H1 (cell line): Measurements from ENCODE around the gene ACOT2. TPM values are rescaled to one million over a fixed set of nuclear protein-coding genes. Genes with fewer than 3 reads are reported as not detected.

Source experiments
- CTCF ChIA-PET: fragments of 300-600 bp; sonication (Branson Sonifier 250); formaldehyde crosslinking; loops from one replicate; lab custom pipeline; 2021; ENCODE audit not compliant: partially characterized antibody; lab: Charles Lee
- POLR2A ChIA-PET: fragments of 300-600 bp; sonication (Branson Sonifier 250); formaldehyde crosslinking; loops from one replicate; lab custom pipeline; 2021; ENCODE audit warnings: inconsistent platforms; ENCODE audit not compliant: partially characterized antibody; lab: Charles Lee
- DNase-seq, 2 experiments: peaks; one replicate each; pipeline versions ENCODE4 v3.0.0 to v3.0.0-alpha.2; 2010 to 2022; ENCODE audit warnings: low spot score in 2 of 2, low read depth in 1 of 2, mixed read lengths in 1 of 2
- FAIRE-seq: peaks from 2 replicates; lab custom pipeline; 2011; peaks lifted over from hg19 to GRCh38; lab: Jason Lieb, UNC
- H2AFZ ChIP-seq: 2 replicates; pipeline ENCODE4 v1.8.1; 2012; ENCODE audit warnings: low read length, inconsistent platforms
- H2AK5ac ChIP-seq: 2 replicates; pipeline ENCODE4 v1.6.1; 2013; ENCODE audit warnings: low read depth, low read length
- H2BK120ac ChIP-seq: replicated peaks from 2 replicates; pipeline ENCODE3; 2013; ENCODE audit warnings: low read depth, low read length, inconsistent platforms
- H2BK12ac ChIP-seq: 2 replicates; pipeline ENCODE4 v1.6.1; 2013; ENCODE audit warnings: low read depth, low read length
- H2BK15ac ChIP-seq: 2 replicates; pipeline ENCODE4 v1.6.1; 2013; ENCODE audit warnings: low read length
- H2BK20ac ChIP-seq: 2 replicates; pipeline ENCODE4 v1.6.1; 2013; ENCODE audit warnings: low read length
- H2BK5ac ChIP-seq: 2 replicates; pipeline ENCODE4 v1.6.1; 2013; ENCODE audit warnings: low read depth, low read length
- H3K14ac ChIP-seq: 2 replicates; pipeline ENCODE4 v1.6.1; 2013; ENCODE audit warnings: inconsistent platforms; ENCODE audit not compliant: insufficient read length
- H3K18ac ChIP-seq: 2 replicates; pipeline ENCODE4 v1.6.1; 2013; ENCODE audit warnings: low read length; ENCODE audit errors: extremely low read depth
- H3K23ac ChIP-seq: 2 replicates; pipeline ENCODE4 v1.6.1; 2013; ENCODE audit warnings: inconsistent platforms; ENCODE audit not compliant: insufficient read length
- H3K23me2 ChIP-seq: 2 replicates; pipeline ENCODE4 v1.6.1; 2013; ENCODE audit warnings: low read depth, low read length
- H3K27ac ChIP-seq: 2 replicates; pipeline ENCODE4 v1.6.1; 2011; ENCODE audit warnings: low read depth, low read length, inconsistent platforms
- H3K27me3 ChIP-seq, 4 experiments: replicated peaks in 1 of 4; 1 replicate in 1 of 4; 2 replicates in 3 of 4; pipeline versions ENCODE4 v1.6.1 to v1.8.1; 2011 to 2013; ENCODE audit warnings: low read length in 3 of 4, mild to moderate bottlenecking in 3 of 4, inconsistent platforms in 2 of 4, mixed read lengths in 2 of 4, moderate library complexity in 1 of 4; ENCODE audit not compliant: control insufficient read depth in 3 of 4, insufficient read depth in 3 of 4; ENCODE audit errors: extremely low read depth in 1 of 4
- H3K36me3 ChIP-seq, 4 experiments: 2 replicates each; pipeline versions ENCODE4 v1.6.1 to v1.8.1; 2011 to 2013; ENCODE audit warnings: mild to moderate bottlenecking in 4 of 4, low read length in 3 of 4, moderate library complexity in 2 of 4, control low read depth in 1 of 4, inconsistent platforms in 1 of 4; ENCODE audit not compliant: insufficient read depth in 4 of 4, control insufficient read depth in 2 of 4
- H3K4ac ChIP-seq: replicated peaks from 2 replicates; pipeline ENCODE3; 2013; ENCODE audit warnings: low read length, low read depth, mixed read lengths, inconsistent platforms; ENCODE audit not compliant: insufficient read length
- H3K4me1 ChIP-seq, 4 experiments: replicated peaks in 1 of 4; 1 replicate in 1 of 4; 2 replicates in 3 of 4; pipeline versions ENCODE4 v1.6.1 to v1.8.1; 2011 to 2013; ENCODE audit warnings: low read length in 3 of 4, inconsistent platforms in 2 of 4, mixed read lengths in 1 of 4; ENCODE audit not compliant: insufficient read depth in 4 of 4, control insufficient read depth in 3 of 4
- H3K4me2 ChIP-seq, 2 experiments: 2 replicates each; pipeline versions ENCODE4 v1.6.1 to v1.8.1; 2011 to 2013; ENCODE audit warnings: low read depth in 2 of 2, low read length in 2 of 2, control low read depth in 1 of 2, inconsistent platforms in 1 of 2, mild to moderate bottlenecking in 1 of 2; ENCODE audit not compliant: insufficient read depth in 1 of 2
- H3K4me3 ChIP-seq, 4 experiments: fragments of 200-600, 300-600 bp in 1 of 4; sonication (generic), shearing (Covaris generic), sonication (Bioruptor Twin) in 1 of 4; 2 replicates each; pipeline versions ENCODE4 v1.5.1 to v1.8.1; 2011 to 2016; ENCODE audit warnings: low read length in 4 of 4, low read depth in 3 of 4, control low read depth in 2 of 4, inconsistent platforms in 2 of 4, mild to moderate bottlenecking in 2 of 4, mixed read lengths in 1 of 4, moderate library complexity in 1 of 4; ENCODE audit not compliant: insufficient read depth in 2 of 4; ENCODE audit errors: extremely low read depth in 1 of 4
- H3K56ac ChIP-seq: replicated peaks from 2 replicates; pipeline ENCODE3; 2013; ENCODE audit warnings: low read depth, mild to moderate bottlenecking, mixed read lengths, low read length, inconsistent platforms; ENCODE audit not compliant: insufficient read length
- H3K79me1 ChIP-seq: 2 replicates; pipeline ENCODE4 v1.6.1; 2013; ENCODE audit warnings: low read depth, low read length, control low read depth
- H3K79me2 ChIP-seq, 2 experiments: 2 replicates each; pipeline versions ENCODE4 v1.6.1 to v1.8.1; 2012 to 2013; ENCODE audit warnings: low read length in 2 of 2, mild to moderate bottlenecking in 2 of 2, inconsistent platforms in 1 of 2; ENCODE audit not compliant: insufficient read depth in 2 of 2, control insufficient read depth in 1 of 2
- H3K9ac ChIP-seq, 4 experiments: replicated peaks in 1 of 4; 1 replicate in 1 of 4; 2 replicates in 3 of 4; pipeline versions ENCODE4 v1.6.1 to v1.8.1; 2011 to 2013; ENCODE audit warnings: low read depth in 3 of 4, low read length in 3 of 4, control low read depth in 2 of 4, mild to moderate bottlenecking in 2 of 4, moderate library complexity in 2 of 4, inconsistent platforms in 1 of 4; ENCODE audit errors: extremely low read depth in 1 of 4
- H3K9me3 ChIP-seq, 2 experiments: 2 replicates each; pipeline versions ENCODE4 v1.6.1 to v1.8.1; 2012 to 2013; ENCODE audit warnings: mild to moderate bottlenecking in 2 of 2, moderate library complexity in 2 of 2, control low read depth in 1 of 2, inconsistent platforms in 1 of 2, low read depth in 1 of 2, low read length in 1 of 2, mixed read lengths in 1 of 2; ENCODE audit not compliant: insufficient read depth in 2 of 2
- H4K20me1 ChIP-seq, 2 experiments: replicated peaks in 1 of 2; 2 replicates each; pipeline versions ENCODE3 to v1.8.1; 2011 to 2013; ENCODE audit warnings: inconsistent platforms in 2 of 2, low read length in 2 of 2, mild to moderate bottlenecking in 1 of 2; ENCODE audit not compliant: insufficient read depth in 2 of 2, control insufficient read depth in 1 of 2
- H4K5ac ChIP-seq: 2 replicates; pipeline ENCODE4 v1.6.1; 2013; ENCODE audit warnings: low read length, low read depth, mixed read lengths, inconsistent platforms; ENCODE audit not compliant: insufficient read length
- H4K8ac ChIP-seq: 2 replicates; pipeline ENCODE4 v1.8.0; 2013; ENCODE audit warnings: mild to moderate bottlenecking, moderate library complexity, low read length, inconsistent platforms; ENCODE audit not compliant: insufficient read depth; ENCODE audit errors: extremely low read depth
- H4K91ac ChIP-seq: replicated peaks from 2 replicates; pipeline ENCODE3; 2013; ENCODE audit warnings: low read length, mixed read lengths, inconsistent platforms; ENCODE audit not compliant: insufficient read length
- EGR1 ChIP-seq: IDR thresholded peaks from 2 replicates; pipeline ENCODE4 v1.6.1; 2011; ENCODE audit warnings: low read depth, low read length, borderline replicate concordance
- FOSL1 ChIP-seq: IDR thresholded peaks from 2 replicates; pipeline ENCODE4 v1.6.1; 2011; ENCODE audit warnings: mild to moderate bottlenecking, low read depth, low read length, moderate library complexity; ENCODE audit not compliant: insufficient read depth
- JUND ChIP-seq: IDR thresholded peaks from 2 replicates; pipeline ENCODE4 v1.6.1; 2011; ENCODE audit warnings: mild to moderate bottlenecking, improper control_type of control experiment, low read length
- RBBP5 ChIP-seq: IDR thresholded peaks from 2 replicates; pipeline ENCODE4 v1.7.1; 2012; ENCODE audit warnings: low read depth, mild to moderate bottlenecking, inconsistent platforms, low read length, moderate library complexity, borderline replicate concordance
- SIN3A ChIP-seq, 2 experiments: IDR thresholded peaks in 1 of 2; conservative IDR thresholded peaks in 1 of 2; 2 replicates each; pipeline ENCODE4 v1.6.1; 2011 to 2012; ENCODE audit warnings: low read length in 2 of 2, improper control_type of control experiment in 1 of 2, low read depth in 1 of 2, mild to moderate bottlenecking in 1 of 2
- TAF1 ChIP-seq: IDR thresholded peaks from 2 replicates; pipeline ENCODE4 v1.6.1; 2011; ENCODE audit warnings: mild to moderate bottlenecking, low read depth, low read length
- WGBS, 2 experiments: shearing (Covaris generic) in 1 of 2; methylation state at CpG; one replicate each; pipeline versions ENCODE4 v1.1.6 to v1.1.7; 2013 to 2015; ENCODE audit warnings: low lambda C conversion rate in 2 of 2, mixed read lengths in 2 of 2, inconsistent platforms in 1 of 2, low coverage in 1 of 2, missing lambda C conversion rate in 1 of 2; ENCODE audit not compliant: insufficient replicate concordance in 2 of 2, insufficient coverage in 1 of 2, insufficient read length in 1 of 2; ENCODE audit errors: extremely low coverage in 1 of 2, missing lambda C conversion rate in 1 of 2; 5-methylcytosine and 5-hydroxymethylcytosine counted together
- polyA plus RNA-seq, 7 experiments: library from polyadenylated mRNA; depleted of rRNA in 3 of 7; stranded (reverse) in 5 of 7; unstranded in 2 of 7; fragments of >200 nt in 5 of 7; fragments of 200-250 nt in 2 of 7; gene quantifications; 1 replicate in 5 of 7; 2 replicates in 1 of 7; 4 replicates in 1 of 7; pipeline versions ENCODE4 v1.2.1 to v1.2.3, GENCODE V29; 2011 to 2013; ENCODE audit warnings: missing spikeins in 2 of 7, mixed read lengths in 2 of 7
- total RNA-seq: library from RNA; stranded (reverse); fragmentation: NEBNext Ultra II Directional; extraction: Animal tissue kit (Norgen Biotek cat#: 25700); gene quantifications from 2 replicates; pipeline ENCODE4 v1.2.1, GENCODE V29; 2021

ACOT2 gene
- total and polyA plus RNA-seq, 2 of the 8 experiments (the other 6 are each of a cell fraction or from before 2014, with no cell fraction given), result 5.8 to 5.9 TPM

DNA sequence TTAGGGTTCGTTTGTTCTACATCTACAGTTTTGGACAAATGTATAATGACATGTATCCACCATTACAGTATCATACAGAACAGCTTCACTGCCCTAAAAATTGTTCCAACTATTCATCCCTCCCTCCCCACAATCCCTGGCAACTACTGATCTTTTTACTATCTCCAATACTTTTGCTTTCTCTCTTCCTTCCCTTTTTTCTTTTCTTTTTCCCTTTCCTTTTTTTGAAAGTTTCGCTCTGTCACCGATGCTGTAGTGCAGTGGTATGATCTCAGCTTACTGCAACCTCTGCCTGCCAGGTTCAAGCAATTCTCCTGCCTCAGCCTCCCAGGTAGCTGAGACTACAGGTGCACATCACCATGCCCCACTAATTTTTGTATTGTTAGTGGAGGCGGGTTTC is 20.1 kb downstream of the ACOT2 start:
- Histone ChIP-seq H2BK15ac (no peak overlapping the region), H3K9me3 (no peaks in the 10 kb centered on the region; a peak in 1 of 4 replicates), H3K79me2 (no peaks in the 10 kb centered on the region), H3K56ac (no peak overlapping the region), H4K91ac (no peak overlapping the region), H2BK20ac (no peak overlapping the region), H3K23ac (no peak overlapping the region), H3K4me2 (no peak overlapping the region), H3K14ac (no peak overlapping the region), H3K4ac (no peak overlapping the region), H3K23me2 (peaks cover 9% of the 10 kb centered on the region; the same call in 1 of the 2 replicates), H3K36me3 (no peaks in the 10 kb centered on the region), H4K20me1 (no peaks in the 10 kb centered on the region), H4K5ac (no peak overlapping the region), H3K79me1 (no peaks in the 10 kb centered on the region), H2AFZ (no peak overlapping the region), H3K27ac (no peak overlapping the region), H2AK5ac (no peak overlapping the region), H4K8ac (no peak overlapping the region), H3K4me3 (no peak overlapping the region), H2BK120ac (no peak overlapping the region), H3K27me3 (peaks cover 0 to 5% (median 3%) of the 10 kb centered on the region in 4 experiments; a peak in 3 of 7 replicates), H2BK12ac (no peak overlapping the region), H3K9ac (no peak overlapping the region), H3K18ac (no peak overlapping the region), H3K4me1 (no peaks in the 10 kb centered on the region), H2BK5ac (no peak overlapping the region)
- ChIA-PET CTCF (interaction anchor here (0.9 to 2.5 kb wide), 6 partner anchors 20 to 81 kb away, joined by 3 to 6 read pairs (median 4); partner anchors contain the start of gene ACOT2), POLR2A (interaction anchor here (1.1 to 1.9 kb wide), 2 partner anchors 20 to 63 kb away, joined by 3 to 11 read pairs; partner anchors contain the start of gene ACOT2)
- DNase-seq, result no peak
- FAIRE-seq, result no peak
- TF ChIP-seq JUND, result no peak
- no peak for TF ChIP-seq EGR1
- TF ChIP-seq FOSL1, result no peak
- no peak for TF ChIP-seq RBBP5
- TF ChIP-seq TAF1, result no peak
- TF ChIP-seq SIN3A (conservative IDR thresholded peaks at IDR 0.05 in 1 of 2, IDR thresholded peaks at IDR 0.05 in 1 of 2; ENCODE audit: low read depth in 1 of 2, low read length in 2 of 2), result no peak
- WGBS, 2 experiments, result 91% methylated on average over 4 of the region's 4 CpGs; no CpG with 5 or more reads in 1 of the 2 experiments
